HG03575 (cell line): ENCODE results near the gene SLX4.

ENCODE experiments used
- ATAC-seq: cut with Tn5 transposase; IDR thresholded peaks from one replicate; pipeline ENCODE4 v1.9.1; 2021; ENCODE audit not compliant: unreplicated experiment, insufficient number of reproducible peaks, low FRiP score; ENCODE audit errors: extremely low read depth

The SLX4 gene

GRCh38 chr16:3569851-3570250, 41.6 kb downstream of the SLX4 start:
- ATAC-seq: no peak

GRCh38 chr16:3566990-3567389, 44.4 kb downstream of the SLX4 start:
- ATAC-seq: no peak

GRCh38 chr16:3564889-3565141, 46.6 kb downstream of the SLX4 start:
- no peak for ATAC-seq

- no peak for ATAC-seq
These were observed 47.1 kb downstream of the SLX4 start for GRCh38 chr16:3564130-3564888.

GRCh38 chr16:3562914-3563480, 48.4 kb downstream of the SLX4 start:
- no peak for ATAC-seq

GRCh38 chr16:3561626-3562025, 49.8 kb downstream of the SLX4 start:
- no peak for ATAC-seq

GRCh38 chr16:3554351-3554928, 57.0 kb downstream of the SLX4 start:
- ATAC-seq: no peak

GRCh38 chr16:3553138-3553923, 58.1 kb downstream of the SLX4 start:
- no peak for ATAC-seq

GRCh38 chr16:3550851-3551847, 60.3 kb downstream of the SLX4 start:
- ATAC-seq: no peak

GRCh38 chr16:3549906-3550305, 61.5 kb downstream of the SLX4 start:
- no peak for ATAC-seq

- ATAC-seq: no peak
These were observed 62.5 kb downstream of the SLX4 start for GRCh38 chr16:3548859-3549258.

- ATAC-seq: no peak
These were observed 63.0 kb downstream of the SLX4 start for GRCh38 chr16:3548445-3548844.

GRCh38 chr16:3546986-3547682, 64.3 kb downstream of the SLX4 start:
- ATAC-seq: no peak

GRCh38 chr16:3542601-3543373, 68.6 kb downstream of the SLX4 start:
- no peak for ATAC-seq

- ATAC-seq: no peak
These were observed 69.8 kb downstream of the SLX4 start for GRCh38 chr16:3541527-3542155.

GRCh38 chr16:3538222-3538621, 73.2 kb downstream of the SLX4 start:
- no peak for ATAC-seq

- no peak for ATAC-seq
These were observed 74.6 kb downstream of the SLX4 start for GRCh38 chr16:3536851-3537250.
